Small intestine (tissue), 7 donors: ENCODE measurements around the gene TTC38. TPM values are rescaled to one million over a fixed set of nuclear protein-coding genes. Genes with fewer than 3 reads are reported as not detected.

Experiments used
- DNase-seq, 2 donors: peaks; one replicate each; pipeline versions ENCODE4 v3.0.0 to v3.0.0-alpha.2; 2013
- FAIRE-seq: peaks from 2 replicates; lab custom pipeline; 2012; peaks lifted over from hg19 to GRCh38; lab: Jason Lieb, UNC
- H3K27ac ChIP-seq, 3 donors: one replicate each; pipeline ENCODE4 v1.5.1; 2013; ENCODE audit warnings: low read length in 2 of 3, mild to moderate bottlenecking in 2 of 3, control low read depth in 1 of 3, inconsistent platforms in 1 of 3, low read depth in 1 of 3, moderate library complexity in 1 of 3
- H3K27me3 ChIP-seq, 3 donors: one replicate each; pipeline ENCODE4 v1.6.1; 2013; ENCODE audit warnings: low read length in 3 of 3, inconsistent platforms in 1 of 3; ENCODE audit not compliant: control insufficient read depth in 3 of 3, insufficient read depth in 3 of 3
- H3K36me3 ChIP-seq, 3 donors: one replicate each; pipeline ENCODE4 v1.6.1; 2013; ENCODE audit warnings: low read length in 3 of 3, inconsistent platforms in 1 of 3, low read depth in 1 of 3, mild to moderate bottlenecking in 1 of 3, moderate library complexity in 1 of 3; ENCODE audit not compliant: control insufficient read depth in 3 of 3, insufficient read depth in 2 of 3
- H3K4me1 ChIP-seq, 3 donors: one replicate each; pipeline ENCODE4 v1.6.1; 2013; ENCODE audit warnings: low read length in 2 of 3, inconsistent platforms in 1 of 3, low read depth in 1 of 3, mild to moderate bottlenecking in 1 of 3, moderate library complexity in 1 of 3; ENCODE audit not compliant: control insufficient read depth in 3 of 3, insufficient read depth in 2 of 3
- H3K4me3 ChIP-seq, 3 donors: one replicate each; pipeline ENCODE4 v1.5.1; 2013; ENCODE audit warnings: low read length in 3 of 3, control low read depth in 1 of 3, inconsistent platforms in 1 of 3, low read depth in 1 of 3, mild to moderate bottlenecking in 1 of 3, moderate library complexity in 1 of 3
- H3K9me3 ChIP-seq, 2 donors: one replicate each; pipeline ENCODE4 v1.6.1; 2013; ENCODE audit warnings: low read depth in 1 of 2, low read length in 1 of 2; ENCODE audit not compliant: control insufficient read depth in 2 of 2, insufficient read depth in 1 of 2
- WGBS, 3 donors: extraction: QIAGEN DNeasy Blood & Tissue Kit; methylation state at CpG; one replicate each; pipeline ENCODE4 v1.1.7; 2013; 5-methylcytosine and 5-hydroxymethylcytosine counted together
- polyA plus RNA-seq, 4 donors: library from polyadenylated mRNA; stranded (reverse) in 3 of 4; unstranded in 1 of 4; fragments of 200-250 nt in 3 of 4; fragments of 120-200 nt in 1 of 4; gene quantifications; one replicate each; pipeline versions ENCODE4 v1.2.1 to v1.2.3, GENCODE V29; 2013
- donor health status: healthy with polysubstance abuse.
- donor health status: control.
- donor health status: control.
- donor health status: Bipolar disorder and iron deficiency.
- donor health status: healthy.

TTC38 gene
- polyA plus RNA-seq, 4 donors: 83.5 to 231 (median 166) TPM

DNA sequence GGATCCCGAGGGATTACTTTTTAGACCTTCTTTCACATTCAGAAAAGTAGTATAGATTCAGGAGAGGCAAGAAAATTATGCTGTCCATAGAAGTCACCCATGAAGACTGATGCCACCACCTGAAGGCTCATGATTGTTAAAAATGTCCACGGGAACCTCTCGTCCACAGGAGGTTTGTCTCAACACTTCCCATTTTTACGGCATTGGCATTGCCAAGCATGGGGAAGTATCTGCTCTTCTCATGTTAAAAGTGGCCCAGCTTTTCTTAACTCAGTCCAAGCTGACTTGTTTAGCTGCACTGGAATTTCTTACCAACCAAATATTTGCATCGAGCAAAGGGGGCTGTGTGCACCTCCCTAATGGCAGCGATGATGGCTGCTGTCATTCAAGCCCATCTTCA lies 27.3 kb upstream of the TTC38 start:
- DNase-seq: no peak
- Histone ChIP-seq H3K27me3 (no peaks in the 10 kb centered on the region), H3K4me1 (peaks cover 0 to 25% (median 2%) of the 10 kb centered on the region in 3 donors), H3K4me3 (no peak overlapping the region), H3K9me3 (no peaks in the 10 kb centered on the region), H3K27ac (peak overlapping the region in 2 of 3 donors; percentile 16), H3K36me3 (peaks cover 7 to 71% (median 15%) of the 10 kb centered on the region in 3 donors)
- FAIRE-seq: no peak
- 84 to 95% (median 85%) methylated on average over 6 of the region's 6 CpGs for WGBS, 3 donors

- DNase-seq (peak; percentile 83 to 88), FAIRE-seq (no peak)
- H3K36me3 ChIP-seq: peaks cover 7 to 73% (median 15%) of the 10 kb centered on the region in 3 donors
These were observed 26.9 kb upstream of the TTC38 start for GRCh38 chr22:46240907-46241306.

GRCh38 chr22:46241396-46242007 lies 26.3 kb upstream of the TTC38 start:
- no peak for DNase-seq
- Histone ChIP-seq H3K4me3 (no peak overlapping the region), H3K9me3 (no peaks in the 10 kb centered on the region), H3K27ac (peak overlapping the region in 1 of 3 donors; percentile 59), H3K36me3 (peaks cover 4 to 72% (median 10%) of the 10 kb centered on the region in 3 donors), H3K27me3 (no peaks in the 10 kb centered on the region), H3K4me1 (peaks cover 0 to 27% (median 2%) of the 10 kb centered on the region in 3 donors)
- 61 to 69% (median 67%) methylated on average over 5 of the region's 5 CpGs for WGBS, 3 donors
- no peak for FAIRE-seq

More at GRCh38 chr22:46240907-46241306, 26.9 kb upstream of the TTC38 start:
- Histone ChIP-seq H3K9me3 (no peaks in the 10 kb centered on the region), H3K27me3 (no peaks in the 10 kb centered on the region), H3K4me1 (peaks cover 0 to 27% (median 2%) of the 10 kb centered on the region in 3 donors), H3K4me3 (no peak overlapping the region), H3K27ac (peak overlapping the region in 1 of 3 donors; percentile 59)
- 38 to 71% (median 59%) methylated on average over 7 of the region's 7 CpGs for WGBS, 3 donors

DNA sequence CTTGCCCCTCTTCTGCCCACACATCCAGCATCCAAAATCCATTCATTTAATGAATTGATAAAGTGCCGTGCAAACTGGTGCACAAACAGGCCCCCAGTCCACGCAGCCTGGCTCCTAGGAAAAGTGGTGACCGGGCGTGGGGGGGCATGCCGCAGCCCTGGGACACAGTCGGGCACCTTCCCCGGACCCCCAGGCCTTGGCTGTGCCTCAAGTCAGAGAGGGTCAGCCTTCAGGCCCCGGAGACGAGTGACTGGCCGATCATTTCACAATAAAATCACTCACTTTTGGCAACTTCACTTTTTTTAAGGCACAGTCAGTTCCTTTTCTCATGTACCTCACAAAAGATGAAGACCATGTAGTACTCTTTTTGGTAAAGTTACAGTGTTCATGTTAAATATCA lies 25.7 kb upstream of the TTC38 start:
- Histone ChIP-seq H3K27me3 (no peaks in the 10 kb centered on the region), H3K4me1 (peaks cover 0 to 27% (median 2%) of the 10 kb centered on the region in 3 donors), H3K9me3 (no peaks in the 10 kb centered on the region), H3K36me3 (peaks cover 2 to 72% (median 7%) of the 10 kb centered on the region in 3 donors), H3K27ac (peak overlapping the region in 1 of 3 donors; percentile 27), H3K4me3 (no peak overlapping the region)
- WGBS, 3 donors: 90 to 96% (median 92%) methylated on average over 10 of the region's 10 CpGs
- DNase-seq: no peak
- no peak for FAIRE-seq

DNA sequence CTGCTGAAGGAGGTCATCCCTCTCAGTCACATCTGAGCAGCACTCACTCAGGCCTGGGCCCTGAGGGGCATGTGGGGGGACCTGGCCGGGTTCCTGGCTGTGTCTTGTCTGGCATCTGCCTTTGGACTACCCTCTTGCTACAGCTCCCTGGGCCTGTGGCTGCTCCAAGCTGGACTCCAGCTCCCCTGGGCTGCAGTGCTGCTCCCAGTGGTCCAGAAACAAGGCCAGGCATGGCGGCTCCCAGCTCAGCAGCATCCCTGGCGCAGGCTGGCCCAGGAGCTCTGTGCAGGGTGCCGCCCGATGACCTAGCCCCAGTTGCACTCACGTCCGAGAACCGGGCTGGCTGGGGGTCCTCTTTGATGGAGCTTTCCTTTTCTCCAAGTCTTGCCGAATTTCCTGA lies 23.0 kb upstream of the TTC38 start:
- peaks cover 0 to 26% (median 2%) of the 10 kb centered on the region in 3 donors for H3K4me1 ChIP-seq
- WGBS, 3 donors: 84 to 92% (median 91%) methylated on average over 9 of the region's 9 CpGs
- no peak for DNase-seq
- no peak for FAIRE-seq
- no peaks in the 10 kb centered on the region for H3K27me3 ChIP-seq
- H3K36me3 ChIP-seq: peaks cover 0 to 53% (median 0%) of the 10 kb centered on the region in 3 donors
- no peak overlapping the region for H3K27ac ChIP-seq
- no peaks in the 10 kb centered on the region for H3K9me3 ChIP-seq
- H3K4me3 ChIP-seq: no peak overlapping the region

GRCh38 chr22:46245511-46245910 lies 22.3 kb upstream of the TTC38 start:
- FAIRE-seq: no peak
- Histone ChIP-seq H3K9me3 (no peaks in the 10 kb centered on the region), H3K27ac (peak overlapping the region in 1 of 3 donors; percentile 15), H3K4me3 (no peak overlapping the region), H3K36me3 (peaks cover 0 to 47% (median 0%) of the 10 kb centered on the region in 3 donors), H3K4me1 (peaks cover 0 to 18% (median 2%) of the 10 kb centered on the region in 3 donors), H3K27me3 (no peaks in the 10 kb centered on the region)
- WGBS, 3 donors: 29 to 68% (median 55%) methylated on average over 16 of the region's 16 CpGs
- DNase-seq: peak; percentile 20 to 65

- H3K4me3 ChIP-seq: no peak overlapping the region
- H3K9me3 ChIP-seq: no peaks in the 10 kb centered on the region
- H3K4me1 ChIP-seq: peaks cover 0 to 18% (median 3%) of the 10 kb centered on the region in 3 donors
- H3K27ac ChIP-seq: no peak overlapping the region
- no peaks in the 10 kb centered on the region for H3K27me3 ChIP-seq
- FAIRE-seq (no peak), DNase-seq (no peak)
- peaks cover 0 to 47% (median 0%) of the 10 kb centered on the region in 3 donors for H3K36me3 ChIP-seq
- 95% methylated on average over 10 of the region's 10 CpGs for WGBS, 3 donors
These were observed 21.6 kb upstream of the TTC38 start for GRCh38 chr22:46246178-46246577.

DNA sequence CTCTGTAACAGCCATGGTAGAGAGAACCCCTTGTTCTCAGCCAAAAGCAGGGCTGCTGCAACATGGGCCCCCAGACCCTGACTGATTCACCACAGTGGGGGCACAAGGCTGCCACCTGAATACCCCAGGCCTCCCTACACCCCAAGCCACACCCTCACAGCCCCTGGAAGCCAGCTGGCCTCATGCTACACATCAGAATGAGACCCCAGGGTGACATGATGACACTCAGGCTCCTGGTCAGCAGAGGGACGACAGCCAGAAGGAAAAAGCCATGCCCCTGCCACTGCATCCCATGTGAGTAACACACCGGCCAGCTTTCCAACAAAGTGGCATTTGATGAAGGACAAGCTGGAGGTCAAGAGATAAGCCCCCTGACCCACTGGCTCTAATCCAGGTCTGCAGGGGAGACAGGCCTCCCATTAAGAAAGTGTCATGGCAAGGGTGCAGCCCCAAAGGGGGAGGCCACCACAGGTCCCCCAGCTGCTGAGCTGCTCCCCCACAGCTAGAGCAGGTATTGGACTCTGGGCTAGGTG lies 20.3 kb upstream of the TTC38 start:
- no peaks in the 10 kb centered on the region for H3K9me3 ChIP-seq
- H3K27me3 ChIP-seq: no peaks in the 10 kb centered on the region
- peaks cover 0 to 44% (median 0%) of the 10 kb centered on the region in 3 donors for H3K36me3 ChIP-seq
- no peak for FAIRE-seq
- no peak overlapping the region for H3K27ac ChIP-seq
- no peak overlapping the region for H3K4me3 ChIP-seq
- no peak for DNase-seq
- WGBS, 3 donors: 86 to 100% (median 93%) methylated on average over 2 of the region's 2 CpGs
- H3K4me1 ChIP-seq: peaks cover 0 to 10% (median 5%) of the 10 kb centered on the region in 3 donors
